HEK293 (cell line): ENCODE results near the gene GCK.

Experiments used
- SP7 ChIP-seq: fragments of 450-650 bp; formaldehyde crosslinking; IDR thresholded peaks from 2 replicates; pipeline ENCODE4 v1.5.1; 2016; ENCODE audit warnings: missing biosample characterization, missing genetic modification characterization
- ZNF514 ChIP-seq: fragments of 450-650 bp; formaldehyde crosslinking; IDR thresholded peaks from 2 replicates; pipeline ENCODE4 v1.5.1; 2016; ENCODE audit warnings: missing biosample characterization, missing genetic modification characterization
- TF ChIP-seq, protein P1 (sequence below): fragments of 450-650 bp; formaldehyde crosslinking; conservative IDR thresholded peaks from 2 replicates; pipeline ENCODE4 v1.5.1; 2016; ENCODE audit warnings: low read depth, missing biosample characterization, missing genetic modification characterization

DNA sequence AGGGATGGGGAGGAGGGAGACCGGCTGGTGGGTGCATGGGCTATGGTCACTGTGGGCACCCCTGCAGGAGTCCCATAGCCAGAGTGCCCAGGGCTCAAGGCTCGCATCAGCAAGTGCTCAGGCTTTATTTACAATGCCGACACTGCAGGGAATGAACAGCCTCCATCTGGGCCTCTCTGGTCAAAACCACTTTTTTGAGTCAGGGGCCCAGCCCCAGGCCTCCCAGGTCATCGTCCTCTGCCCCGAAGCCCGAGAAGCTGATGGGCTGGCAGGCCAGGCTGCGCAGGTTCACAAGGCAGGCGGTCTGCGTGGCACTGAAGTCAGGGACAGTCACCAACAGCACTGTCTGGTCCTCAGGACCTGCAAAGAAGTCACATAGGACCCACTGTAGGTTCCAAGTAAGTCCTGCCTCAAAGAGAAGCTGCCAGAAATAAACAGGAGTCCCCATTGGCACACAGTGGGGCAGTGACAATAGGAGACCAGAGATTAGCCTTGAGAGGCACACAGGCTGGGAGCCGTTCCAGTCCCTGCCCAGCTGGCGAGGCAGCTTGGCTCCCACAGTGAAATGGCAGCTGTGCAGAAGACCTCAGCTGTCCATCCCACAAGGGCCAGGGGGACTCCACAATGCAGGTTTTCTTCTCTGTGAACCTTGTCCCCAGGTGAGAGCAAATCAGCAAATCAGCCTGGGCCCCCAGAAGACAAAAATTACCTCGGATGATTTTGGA is 74.5 kb downstream of the GCK start:
- TF ChIP-seq, protein P1, sequence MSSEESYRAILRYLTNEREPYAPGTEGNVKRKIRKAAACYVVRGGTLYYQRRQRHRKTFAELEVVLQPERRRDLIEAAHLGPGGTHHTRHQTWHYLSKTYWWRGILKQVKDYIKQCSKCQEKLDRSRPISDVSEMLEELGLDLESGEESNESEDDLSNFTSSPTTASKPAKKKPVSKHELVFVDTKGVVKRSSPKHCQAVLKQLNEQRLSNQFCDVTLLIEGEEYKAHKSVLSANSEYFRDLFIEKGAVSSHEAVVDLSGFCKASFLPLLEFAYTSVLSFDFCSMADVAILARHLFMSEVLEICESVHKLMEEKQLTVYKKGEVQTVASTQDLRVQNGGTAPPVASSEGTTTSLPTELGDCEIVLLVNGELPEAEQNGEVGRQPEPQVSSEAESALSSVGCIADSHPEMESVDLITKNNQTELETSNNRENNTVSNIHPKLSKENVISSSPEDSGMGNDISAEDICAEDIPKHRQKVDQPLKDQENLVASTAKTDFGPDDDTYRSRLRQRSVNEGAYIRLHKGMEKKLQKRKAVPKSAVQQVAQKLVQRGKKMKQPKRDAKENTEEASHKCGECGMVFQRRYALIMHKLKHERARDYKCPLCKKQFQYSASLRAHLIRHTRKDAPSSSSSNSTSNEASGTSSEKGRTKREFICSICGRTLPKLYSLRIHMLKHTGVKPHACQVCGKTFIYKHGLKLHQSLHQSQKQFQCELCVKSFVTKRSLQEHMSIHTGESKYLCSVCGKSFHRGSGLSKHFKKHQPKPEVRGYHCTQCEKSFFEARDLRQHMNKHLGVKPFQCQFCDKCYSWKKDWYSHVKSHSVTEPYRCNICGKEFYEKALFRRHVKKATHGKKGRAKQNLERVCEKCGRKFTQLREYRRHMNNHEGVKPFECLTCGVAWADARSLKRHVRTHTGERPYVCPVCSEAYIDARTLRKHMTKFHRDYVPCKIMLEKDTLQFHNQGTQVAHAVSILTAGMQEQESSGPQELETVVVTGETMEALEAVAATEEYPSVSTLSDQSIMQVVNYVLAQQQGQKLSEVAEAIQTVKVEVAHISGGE (tag by site-specific recombination), result no peak
- TF ChIP-seq SP7 (tag by site-specific recombination) (no peak), ZNF514 (tag by site-specific recombination) (no peak)
